Ramos (cell line): ENCODE results near the gene MIPOL1.

Source experiments
- in situ Hi-C: fragments of 300-500 bp; cut with MboI; formaldehyde crosslinking; loops from one replicate; pipeline ENCODE4 v1.14.3; 2022; ENCODE audit warnings: low sequenced_read_pairs; ENCODE audit not compliant: unreplicated experiment

Gene MIPOL1

GRCh38 chr14:37569729-37570128, 372.0 kb downstream of the MIPOL1 start:
- in situ Hi-C loops = no loop called here

- in situ Hi-C loops = no loop called here
These were observed 373.7 kb downstream of the MIPOL1 start for GRCh38 chr14:37571391-37571790.

- in situ Hi-C loops = no loop called here
These were observed 375.6 kb downstream of the MIPOL1 start for GRCh38 chr14:37573356-37573755.

- in situ Hi-C loops = no loop called here
These were observed 381.5 kb downstream of the MIPOL1 start for GRCh38 chr14:37579274-37579673.

- in situ Hi-C loops = loop anchor here (10.0 kb wide), 1 partner anchor 345 kb away; no protein-coding TSS in a partner anchor
These were observed 382.4 kb downstream of the MIPOL1 start for GRCh38 chr14:37580146-37580545.

GRCh38 chr14:37583358-37584210, 385.8 kb downstream of the MIPOL1 start:
- in situ Hi-C loops = loop anchor here (10.0 kb wide), 1 partner anchor 349 kb away; no protein-coding TSS in a partner anchor

- in situ Hi-C loops = loop anchor here (10.0 kb wide), 1 partner anchor 350 kb away; no protein-coding TSS in a partner anchor
These were observed 386.7 kb downstream of the MIPOL1 start for GRCh38 chr14:37584211-37585100.

- in situ Hi-C loops = loop anchor here (10.0 kb wide), 1 partner anchor 350 kb away; no protein-coding TSS in a partner anchor
These were observed 387.4 kb downstream of the MIPOL1 start for GRCh38 chr14:37585101-37585511.

- in situ Hi-C loops = loop anchor here (10.0 kb wide), 1 partner anchor 351 kb away; no protein-coding TSS in a partner anchor
These were observed 388.4 kb downstream of the MIPOL1 start for GRCh38 chr14:37585971-37586796.

GRCh38 chr14:37586797-37587130, 389.0 kb downstream of the MIPOL1 start:
- in situ Hi-C loops = loop anchor here (10.0 kb wide), 1 partner anchor 352 kb away; no protein-coding TSS in a partner anchor

- in situ Hi-C loops = loop anchor here (10.0 kb wide), 1 partner anchor 352 kb away; no protein-coding TSS in a partner anchor
These were observed 389.5 kb downstream of the MIPOL1 start for GRCh38 chr14:37587131-37587803.

GRCh38 chr14:37587881-37588666, 390.3 kb downstream of the MIPOL1 start:
- in situ Hi-C loops = loop anchor here (10.0 kb wide), 1 partner anchor 353 kb away; no protein-coding TSS in a partner anchor

- in situ Hi-C loops = loop anchor here (10.0 kb wide), 1 partner anchor 354 kb away; no protein-coding TSS in a partner anchor
These were observed 390.9 kb downstream of the MIPOL1 start for GRCh38 chr14:37588667-37588955.

GRCh38 chr14:37588956-37589714, 391.4 kb downstream of the MIPOL1 start:
- in situ Hi-C loops = loop anchor here (10.0 kb wide), 1 partner anchor 354 kb away; no protein-coding TSS in a partner anchor

- in situ Hi-C loops = loop anchor here (10.0 kb wide), 1 partner anchor 355 kb away; no protein-coding TSS in a partner anchor
These were observed 392.1 kb downstream of the MIPOL1 start for GRCh38 chr14:37589715-37590427.

- in situ Hi-C loops = no loop called here
These were observed 392.8 kb downstream of the MIPOL1 start for GRCh38 chr14:37590428-37591139.
